Measurements from ENCODE around the gene CCND1.
A peak's percentile ranks its signal among the peaks of the same experiment; 100 is the strongest.
"Not testable (repeated sequence)": the region's sequence is repeated elsewhere in the genome, so short reads cannot be mapped to it uniquely, and the experiment has no call there.

CCND1 gene

DNA sequence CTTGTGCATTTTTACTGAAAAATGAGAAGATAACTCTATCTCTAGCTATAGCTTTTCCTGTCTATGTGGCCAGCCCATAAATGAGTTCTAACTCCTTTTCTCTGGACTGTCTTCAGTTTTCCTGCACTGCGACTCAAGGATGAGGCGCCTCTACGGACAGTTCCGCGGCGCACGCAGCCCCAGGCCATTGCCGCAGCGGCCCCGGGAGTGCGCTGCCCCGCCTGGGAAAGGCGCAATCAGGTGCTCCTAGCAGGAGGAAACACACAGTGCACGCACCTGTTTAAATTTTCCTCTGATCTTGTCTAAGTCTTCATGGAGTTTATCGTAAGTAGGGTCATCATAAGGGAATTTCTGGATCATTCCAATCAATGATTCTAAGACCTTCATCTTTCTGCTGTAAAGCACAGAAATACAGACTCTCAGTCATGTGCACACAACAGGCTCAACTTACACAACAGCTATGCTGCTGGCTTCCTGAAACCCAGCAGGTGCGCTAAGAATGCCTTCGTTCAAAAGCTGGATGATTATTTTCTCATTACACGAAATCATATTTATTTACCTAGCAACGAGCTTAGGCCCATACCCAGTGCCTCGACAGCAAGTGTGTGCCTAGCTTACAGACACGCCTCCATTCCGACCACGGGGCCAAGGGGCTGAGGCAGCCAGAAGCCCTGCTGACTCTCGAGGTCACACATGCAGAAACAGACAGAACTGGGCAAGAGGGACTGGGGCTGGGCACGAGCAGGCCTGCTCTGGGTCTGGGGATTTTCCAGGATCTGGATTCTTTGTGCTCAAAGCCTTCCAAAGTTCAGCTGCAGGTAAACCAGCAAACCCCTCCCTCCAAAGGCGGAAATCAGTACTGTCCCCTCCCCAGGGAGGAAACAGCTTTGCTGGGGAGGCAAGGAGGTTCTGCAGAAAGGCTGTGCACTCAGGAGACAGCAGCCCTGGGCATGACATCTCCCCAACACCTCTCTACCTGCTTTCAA lies 27.0 kb downstream of the CCND1 start:
- DNase-seq: no peak

DNA sequence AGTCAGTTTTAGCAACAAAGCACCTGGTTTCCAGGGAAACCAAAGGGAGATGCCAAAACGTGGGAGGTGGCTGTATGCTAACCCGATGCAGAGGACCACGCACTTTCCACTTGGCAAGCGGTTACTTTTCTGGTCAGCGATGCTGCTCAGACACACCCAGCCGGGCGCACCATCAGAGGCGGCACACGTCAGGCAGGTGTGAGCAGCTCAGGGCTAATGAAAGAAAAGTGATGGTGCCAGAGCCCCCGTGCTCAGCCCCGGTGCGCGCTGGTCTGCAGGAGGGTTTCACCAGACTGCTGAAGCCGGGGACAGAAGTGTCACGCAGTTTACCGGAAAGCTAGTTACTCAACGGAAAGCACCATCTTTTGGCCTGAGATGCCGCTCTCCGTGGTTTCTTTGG lies 28.5 kb downstream of the CCND1 start:
- DNase-seq: no peak

DNA sequence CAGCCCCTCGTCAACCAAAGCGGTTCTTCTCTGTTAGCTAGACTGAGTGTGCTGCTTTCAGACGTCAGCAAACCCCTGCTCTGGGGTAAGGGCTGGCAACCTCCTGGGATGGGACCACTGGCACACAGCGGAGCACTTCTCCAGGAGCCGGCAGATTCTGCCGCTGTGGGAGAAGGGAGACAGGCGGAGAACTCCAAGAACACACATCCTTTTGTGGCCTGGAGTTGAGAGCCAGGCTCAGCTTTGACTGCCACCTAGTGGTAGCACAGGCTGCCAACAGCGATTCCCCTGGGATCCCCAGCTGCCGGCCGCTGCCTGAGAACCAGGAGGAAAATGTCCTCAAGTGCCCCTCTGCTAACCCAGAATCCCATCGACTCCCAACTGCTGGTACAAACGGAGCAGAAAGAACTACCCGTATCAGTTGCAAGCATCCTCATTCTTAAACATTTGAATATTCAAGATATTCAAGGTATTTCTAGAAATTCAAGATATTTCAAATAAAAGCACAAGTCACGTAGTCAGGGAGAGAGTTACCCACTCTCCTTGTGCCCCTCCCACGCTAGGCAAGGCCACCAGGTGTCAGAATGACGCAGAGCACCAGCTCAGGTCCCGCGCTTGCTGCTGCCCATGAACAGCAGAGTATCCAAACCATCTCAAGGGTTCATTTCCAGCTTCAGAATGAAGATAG lies 29.3 kb downstream of the CCND1 start:
- DNase-seq: peak; percentile 85

DNA sequence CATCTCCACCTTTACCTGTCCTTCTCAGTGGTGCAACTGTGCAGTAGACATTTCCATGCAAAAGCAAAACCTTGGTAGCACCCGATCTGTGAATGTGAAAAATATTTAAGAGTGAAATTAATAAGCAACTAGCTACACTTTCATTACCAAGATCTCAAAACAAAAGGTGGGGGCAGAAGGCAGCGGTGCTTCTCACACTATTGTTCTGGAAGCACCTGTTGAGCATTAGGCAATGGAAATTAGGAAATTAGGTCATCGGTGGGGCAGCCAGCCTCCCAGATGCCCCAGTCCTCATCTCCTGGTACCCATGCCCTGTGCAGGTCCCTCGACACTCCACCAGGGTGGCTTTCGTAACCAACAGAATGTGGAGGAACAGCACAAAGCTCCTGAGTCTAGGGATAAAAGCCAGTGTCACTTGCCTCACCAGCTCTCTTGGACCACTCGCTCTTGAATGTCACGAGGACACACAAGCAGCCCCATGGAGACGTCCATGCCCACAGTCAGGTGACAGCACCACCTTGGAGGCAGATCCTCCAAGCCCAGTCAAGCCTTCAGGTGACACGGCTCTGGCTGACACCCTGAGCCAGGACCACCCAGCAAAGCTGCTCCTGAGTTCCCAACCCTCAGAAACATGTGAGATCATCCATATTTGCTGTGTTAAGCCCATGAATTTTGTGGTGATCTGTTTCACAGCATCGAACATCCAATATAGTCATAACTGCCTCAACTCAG lies 30.9 kb downstream of the CCND1 start:
- DNase-seq: no peak

DNA sequence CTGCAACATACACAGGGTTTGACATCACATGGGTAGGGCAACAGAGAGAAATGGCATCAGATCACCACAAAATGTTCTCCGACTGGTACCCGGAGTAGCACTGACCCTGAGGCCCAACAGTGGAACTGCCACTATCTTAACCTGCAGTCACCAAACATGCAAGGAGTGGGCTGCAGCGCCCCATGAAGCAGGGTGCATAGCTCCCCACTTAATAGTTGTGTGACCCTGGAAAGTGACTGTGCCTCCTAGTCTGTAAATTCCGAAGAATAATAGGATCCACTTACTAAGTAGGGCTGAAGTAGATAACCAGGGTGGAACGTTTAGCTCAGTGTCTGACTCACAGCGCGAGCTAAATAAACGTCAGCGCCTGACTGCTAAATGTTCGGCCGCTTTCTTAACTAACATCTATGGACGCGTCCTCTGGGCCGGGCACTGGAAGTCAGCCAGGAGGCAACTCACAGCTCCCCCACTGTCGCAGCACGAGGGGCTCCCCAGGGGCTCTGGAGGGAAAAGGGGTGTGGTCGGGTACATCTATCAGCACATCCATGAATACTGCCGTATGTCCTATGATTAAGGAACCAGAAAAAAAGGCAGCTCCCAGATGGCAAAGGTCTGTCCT lies 33.4 kb downstream of the CCND1 start:
- peak; percentile 58 for DNase-seq

DNA sequence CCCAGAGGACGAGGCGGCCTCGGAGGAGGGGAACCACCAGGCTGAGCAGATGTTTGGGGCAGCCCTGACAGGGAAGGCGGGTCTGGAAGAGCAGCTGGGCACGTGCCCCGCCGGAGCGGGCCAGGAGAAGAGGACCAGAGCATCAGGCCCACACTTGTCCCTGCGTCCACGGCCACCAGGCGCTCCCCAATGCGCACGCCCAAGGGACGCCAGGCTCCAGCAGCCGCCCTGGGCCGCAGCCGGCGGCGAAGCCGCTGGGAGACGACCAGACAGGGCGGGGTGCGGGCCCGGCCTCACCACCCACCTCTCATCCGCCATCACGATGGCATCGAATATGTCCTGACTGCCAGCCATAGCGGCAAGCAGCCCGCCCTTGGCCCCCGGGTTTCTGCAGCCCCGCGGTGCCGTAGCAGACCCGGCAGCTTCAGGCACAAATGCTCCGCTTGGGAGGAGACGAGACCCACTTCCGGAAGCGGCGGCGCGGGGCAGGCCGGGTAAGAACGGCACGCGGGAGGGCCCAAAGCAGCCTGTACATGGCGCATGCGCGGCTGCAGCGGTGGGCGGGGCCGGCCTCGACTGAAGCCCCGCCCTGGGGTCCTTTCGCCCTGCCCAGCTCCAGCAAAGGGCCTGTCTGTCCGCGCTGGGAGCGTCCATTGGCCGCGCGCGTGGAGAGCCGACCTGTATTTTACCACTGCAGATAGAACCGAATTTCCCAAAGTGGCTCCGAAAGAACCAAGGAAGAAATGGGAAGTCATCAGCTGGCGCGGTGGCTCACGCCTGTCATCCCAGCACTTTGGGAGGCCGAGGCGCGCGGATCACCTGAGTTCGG lies 34.1 kb downstream of the CCND1 start, which contains the start of gene LTO1:
Gene LTO1 (minus strand): TSS at position 468 of the 829 bp plus-strand sequence. CDS start 114 bp downstream, at position 354.
- DNase-seq: peak; percentile 96

DNA sequence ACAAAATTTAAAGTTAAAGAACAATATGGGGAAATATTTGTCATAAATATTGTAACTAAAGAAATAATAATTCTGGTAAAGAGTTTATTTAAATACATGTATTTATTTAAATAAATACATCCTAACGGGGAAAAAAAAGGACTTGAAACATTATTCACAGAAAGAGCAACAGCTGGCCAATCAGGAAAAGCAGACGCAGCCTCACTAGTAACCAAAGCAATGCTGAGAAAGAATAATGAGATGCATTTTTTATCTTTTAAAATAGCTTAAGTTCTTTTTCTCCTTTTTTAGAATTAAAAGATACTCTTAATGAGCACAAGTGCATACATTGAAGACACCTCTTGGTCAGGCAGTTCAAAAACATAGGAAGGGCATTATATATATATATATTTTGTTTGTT lies 36.8 kb downstream of the CCND1 start:
- DNase-seq: no peak

DNA sequence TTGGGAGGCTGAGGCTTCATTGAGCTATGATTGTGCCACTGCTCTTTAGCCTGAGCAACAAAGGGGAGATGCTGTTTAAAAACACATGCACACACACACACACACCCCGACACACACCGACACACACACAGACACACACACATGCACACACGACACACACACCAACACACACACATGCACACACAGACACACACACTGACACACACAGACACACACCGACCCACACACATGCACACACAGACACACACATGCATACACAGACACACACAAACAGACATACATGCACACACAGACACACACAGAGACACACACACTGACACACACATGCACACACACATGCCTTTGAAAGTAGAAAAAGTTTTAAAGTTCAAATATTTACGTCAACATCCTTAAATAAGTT lies 39.7 kb downstream of the CCND1 start:
- DNase-seq: no peak

DNA sequence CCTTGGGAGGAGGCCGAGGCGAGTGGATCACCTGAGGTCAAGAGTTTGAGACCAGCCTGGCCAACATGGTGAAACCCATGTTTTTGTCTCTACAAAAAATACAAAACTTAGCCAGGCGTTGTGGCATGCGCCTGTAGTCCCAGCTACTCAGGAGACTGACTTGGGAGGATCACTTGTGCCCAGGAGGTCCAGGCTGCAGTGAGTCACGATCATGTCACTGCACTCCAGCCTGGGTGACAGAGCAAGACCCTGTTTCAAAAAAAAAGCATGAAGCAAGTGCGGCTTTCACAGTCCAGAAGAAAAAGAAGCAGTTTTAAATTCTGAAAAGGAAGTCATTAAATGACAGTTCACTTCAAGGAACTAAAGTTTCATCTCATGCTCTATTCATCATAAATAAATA lies 41.3 kb downstream of the CCND1 start:
- no peak for DNase-seq

DNA sequence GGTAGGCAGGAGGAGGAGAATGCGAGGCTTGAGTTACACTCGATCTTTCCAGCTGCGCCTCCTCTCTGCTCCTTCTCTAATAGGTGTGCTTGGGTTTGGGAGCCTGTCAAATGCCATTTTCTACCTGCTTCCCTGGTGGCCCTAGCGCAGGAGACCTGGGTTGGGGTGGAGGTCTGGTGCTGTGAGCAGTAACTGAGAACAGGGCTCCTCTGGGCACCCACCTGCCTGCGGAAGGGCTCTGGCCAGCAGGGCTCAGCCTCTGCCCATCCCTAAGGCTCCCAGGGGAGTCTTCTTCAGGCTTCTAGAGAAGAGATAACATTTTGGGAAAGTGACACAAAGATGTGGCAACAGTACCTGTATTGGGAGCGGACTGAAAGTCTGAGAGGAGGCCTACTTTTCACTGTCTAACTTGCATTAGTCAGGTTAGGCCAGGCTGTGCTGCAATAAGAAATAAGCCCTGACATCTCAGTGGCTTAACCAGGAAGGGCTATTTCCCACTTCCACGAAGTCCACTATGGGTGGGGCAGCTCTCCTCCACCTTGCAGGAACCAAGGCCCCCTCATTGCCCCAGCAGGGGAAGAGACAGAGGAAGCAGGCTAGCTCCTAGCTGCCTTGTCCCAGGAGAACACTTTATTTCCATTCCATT lies 41.8 kb downstream of the CCND1 start:
- no peak for DNase-seq

DNA sequence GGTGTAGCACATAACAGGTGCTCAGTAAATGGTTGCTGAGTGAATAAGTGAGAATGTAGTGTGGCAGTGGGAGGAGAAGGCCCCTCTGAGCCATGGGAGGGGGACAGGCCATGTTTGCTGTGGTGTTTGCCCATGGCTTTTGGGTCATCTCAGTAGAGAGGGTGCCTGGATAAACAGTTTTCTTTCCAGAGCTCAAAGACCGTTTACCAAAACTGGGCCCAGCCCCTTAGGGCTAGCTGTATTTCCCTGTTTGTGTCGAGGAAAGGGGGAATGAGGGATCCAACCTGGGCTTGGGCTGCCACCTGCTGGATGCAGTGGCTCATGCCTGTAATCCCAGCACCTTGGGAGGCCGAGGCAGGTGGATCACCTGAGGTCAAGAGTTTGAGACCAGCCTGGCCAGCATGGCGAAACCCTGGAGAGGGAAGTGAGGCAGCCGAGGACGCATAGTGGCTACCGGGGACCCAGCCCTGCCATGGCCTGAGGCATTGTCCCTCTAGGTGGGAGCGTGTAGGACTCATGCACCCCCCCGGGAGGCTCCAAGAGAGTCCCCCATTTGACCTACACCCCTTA lies 42.9 kb downstream of the CCND1 start:
- no peak for DNase-seq

DNA sequence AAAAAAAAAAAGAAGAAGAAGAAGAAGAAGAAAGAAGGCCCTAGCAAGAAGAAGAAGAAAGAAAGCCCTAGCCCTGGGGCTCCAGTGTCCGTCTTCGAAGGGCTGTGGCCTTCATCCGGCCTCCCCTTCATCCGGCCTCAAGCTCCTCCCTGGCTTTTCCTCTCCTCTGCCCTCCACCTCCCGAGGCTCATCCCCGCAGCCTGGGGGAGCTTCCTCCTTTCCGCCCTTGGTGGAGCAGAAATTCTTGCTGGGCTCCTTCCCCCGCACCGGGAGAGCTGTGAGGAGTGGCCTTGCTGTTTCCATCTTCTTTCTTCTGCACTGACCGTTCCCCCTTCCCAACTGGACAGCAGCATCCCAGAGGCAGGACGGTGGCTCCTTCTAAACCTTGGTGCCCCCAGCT lies 43.7 kb downstream of the CCND1 start:
- no peak for DNase-seq

DNA sequence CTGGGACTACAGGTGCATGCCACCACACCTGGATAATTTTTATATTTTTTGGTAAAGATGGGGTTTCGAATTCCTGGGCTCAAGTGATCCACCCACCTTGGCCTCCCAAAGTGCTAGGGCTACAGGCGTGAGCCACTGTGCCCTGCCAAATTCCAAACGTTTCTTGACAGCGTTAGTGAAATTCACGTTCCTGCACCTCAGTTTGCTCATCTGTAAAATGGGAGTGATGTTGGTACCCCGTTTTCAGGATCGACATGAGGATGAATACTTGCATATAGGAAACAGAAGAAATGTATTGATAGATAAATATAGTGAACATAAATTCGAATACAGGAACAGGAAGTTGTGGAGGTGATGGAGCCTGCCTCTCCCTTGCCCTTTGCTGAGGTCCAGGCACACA lies 44.4 kb downstream of the CCND1 start:
- DNase-seq: no peak

DNA sequence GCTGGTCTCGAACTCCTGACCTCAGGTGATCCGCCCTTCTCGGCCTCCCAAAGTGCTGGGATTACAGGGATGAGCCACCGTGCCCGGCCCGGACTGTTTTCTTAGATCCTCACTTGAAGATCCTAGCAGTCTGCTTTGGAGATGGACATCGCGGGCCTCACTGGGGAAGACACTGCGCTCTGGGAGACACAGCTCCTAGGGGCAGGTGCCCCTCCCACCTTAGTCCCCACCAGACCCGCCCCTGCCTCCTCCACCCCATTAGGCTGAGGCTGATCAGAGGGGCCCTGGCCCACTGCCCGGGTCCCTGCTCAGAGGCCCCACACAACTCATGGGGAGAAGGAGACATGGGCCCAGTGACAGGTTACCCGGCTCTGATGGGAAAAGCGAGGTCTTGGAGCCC lies 45.5 kb downstream of the CCND1 start:
- DNase-seq: no peak

DNA sequence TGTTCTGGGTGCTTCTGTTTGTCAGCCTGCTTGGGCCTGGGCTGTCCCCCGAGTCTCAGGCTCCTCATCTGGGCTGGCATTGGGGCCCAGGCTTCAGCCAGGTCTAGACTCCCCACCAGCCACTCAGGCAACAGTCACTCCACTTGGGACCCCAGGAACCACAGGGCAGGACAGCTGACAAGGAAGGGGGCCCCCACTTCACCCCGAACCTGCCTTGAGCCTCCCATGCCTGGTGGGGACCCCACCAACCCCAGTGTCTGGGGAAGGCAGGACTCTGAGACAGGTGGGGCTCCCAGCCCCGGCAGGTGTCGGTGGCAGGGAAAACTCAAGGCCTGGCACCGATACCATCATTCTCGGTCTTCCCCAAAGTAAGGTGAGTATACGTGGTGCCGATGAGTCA lies 45.9 kb downstream of the CCND1 start:
- no peak for DNase-seq

DNA sequence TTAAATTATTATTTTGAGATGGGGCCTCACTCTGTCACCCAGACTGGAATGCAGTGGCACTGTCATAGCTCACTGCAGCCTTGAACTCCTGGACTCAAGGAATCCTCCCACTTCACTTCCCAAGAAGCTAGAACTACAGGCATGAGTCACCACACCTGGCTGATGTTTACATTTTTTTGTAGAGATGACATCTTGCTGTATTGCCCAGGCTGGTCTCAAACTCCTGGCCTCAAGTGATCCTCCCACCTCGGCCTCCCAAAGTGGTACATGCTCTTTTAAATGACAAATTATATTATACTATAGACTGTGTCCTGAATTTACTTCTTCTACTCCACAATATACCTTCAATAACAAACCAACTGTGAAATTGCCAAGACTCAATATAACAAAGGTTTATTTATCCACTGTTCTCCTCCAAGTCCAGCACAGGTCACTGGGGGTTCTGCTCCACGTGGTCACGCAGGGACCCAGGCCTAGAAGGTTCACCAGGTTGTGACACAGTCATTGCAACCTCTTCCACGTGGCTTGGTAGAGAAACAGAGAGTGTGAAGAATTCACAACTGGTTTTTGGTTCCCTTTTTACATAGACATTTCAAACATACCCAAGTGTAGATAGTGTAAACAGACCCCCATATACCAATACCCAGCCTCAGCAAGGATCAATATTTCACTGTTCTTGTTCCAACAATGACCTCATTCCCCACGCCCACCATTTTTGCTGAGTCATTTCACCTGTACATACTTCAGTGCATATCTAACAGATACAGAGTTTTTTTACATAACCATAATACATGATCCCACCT lies 47.2 kb downstream of the CCND1 start:
- DNase-seq: not testable (repeated sequence)

DNA sequence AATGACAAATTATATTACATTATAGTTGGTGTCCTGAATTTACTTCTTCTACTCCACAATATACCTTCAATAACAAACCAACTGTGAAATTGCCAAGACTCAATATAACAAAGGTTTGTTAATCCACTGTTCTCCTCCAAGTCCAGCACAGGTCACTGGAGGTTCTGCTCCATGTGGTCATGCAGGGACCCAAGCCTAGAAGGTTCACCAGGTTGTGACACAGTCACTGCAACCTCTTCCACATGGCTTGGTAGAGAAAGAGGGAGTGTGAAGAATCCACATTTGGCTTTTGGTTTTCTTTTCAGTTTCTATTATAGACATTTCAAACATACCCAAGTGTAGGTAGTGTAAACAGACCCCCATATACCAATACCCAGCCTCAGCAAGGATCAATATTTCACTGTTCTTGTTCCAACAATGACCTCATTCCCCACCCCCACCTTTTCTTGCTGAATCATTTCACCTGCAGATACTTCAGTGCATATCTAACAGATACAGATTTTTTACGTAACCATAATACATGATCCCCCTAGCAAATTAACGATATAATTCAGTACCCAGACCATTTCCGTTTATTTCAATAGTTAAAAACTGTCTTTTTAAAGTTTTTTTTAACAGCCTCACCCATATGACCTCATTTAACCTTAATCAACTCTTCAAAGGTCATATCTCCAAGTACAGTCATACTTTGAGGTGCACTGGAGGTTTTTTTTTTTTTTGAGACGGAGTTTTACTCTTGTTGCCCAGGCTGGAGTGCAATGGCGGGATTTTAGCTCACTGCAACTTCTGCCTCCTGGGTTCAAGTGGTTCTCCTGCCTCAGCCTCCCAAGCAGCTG lies 48.7 kb downstream of the CCND1 start:
- DNase-seq: no peak

DNA sequence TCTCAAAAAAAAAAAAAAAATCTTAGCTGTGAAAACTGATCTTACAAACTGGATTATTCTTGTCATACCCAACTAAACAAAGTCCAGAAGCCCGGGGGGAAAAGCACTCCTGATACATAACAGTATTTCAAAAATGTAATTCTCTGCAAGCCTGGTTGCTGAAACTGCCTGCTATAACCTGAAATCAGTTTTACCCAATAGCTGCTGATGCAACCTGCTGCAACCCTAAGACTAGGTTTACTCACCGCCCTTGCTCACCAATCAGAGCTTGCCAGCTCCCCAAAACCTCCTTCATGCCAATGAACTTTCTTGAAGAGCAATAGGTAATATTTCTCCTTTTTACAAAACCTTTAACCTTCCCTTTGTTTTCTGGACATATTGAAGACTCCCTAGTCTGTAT lies 50.5 kb downstream of the CCND1 start:
- peak; percentile 70 for DNase-seq

DNA sequence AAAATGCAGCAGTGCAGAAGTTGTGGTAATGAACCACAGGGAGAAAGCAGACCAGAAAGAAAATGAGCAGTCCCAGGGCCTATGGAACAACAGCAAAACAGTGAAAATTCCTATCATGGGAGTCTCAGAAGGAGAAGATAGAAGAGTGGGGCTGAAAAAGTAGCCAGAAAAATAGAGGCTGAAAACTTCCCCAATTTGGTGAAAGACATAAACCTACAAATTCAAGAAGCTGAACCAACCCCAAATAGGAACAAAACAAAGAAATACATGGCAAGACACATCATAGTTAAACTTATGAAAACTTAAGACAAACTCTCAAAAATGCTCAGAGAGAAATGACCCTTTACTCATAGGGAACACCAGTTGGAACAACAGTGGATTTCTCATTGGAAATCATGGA lies 51.5 kb downstream of the CCND1 start:
- no peak for DNase-seq

Measured in fibroblast of skin of scalp (primary cell).